ENCODE measurements around the gene RBM38.
A peak's percentile ranks its signal among the peaks of the same experiment; 100 is the strongest.

The RBM38 gene

GRCh38 chr20:57436223-57436545 lies 45.0 kb downstream of the RBM38 start:
- no peak for DNase-seq

- DNase-seq = no peak
Observed at GRCh38 chr20:57437267-57437666, 46.1 kb downstream of the RBM38 start.

DNA sequence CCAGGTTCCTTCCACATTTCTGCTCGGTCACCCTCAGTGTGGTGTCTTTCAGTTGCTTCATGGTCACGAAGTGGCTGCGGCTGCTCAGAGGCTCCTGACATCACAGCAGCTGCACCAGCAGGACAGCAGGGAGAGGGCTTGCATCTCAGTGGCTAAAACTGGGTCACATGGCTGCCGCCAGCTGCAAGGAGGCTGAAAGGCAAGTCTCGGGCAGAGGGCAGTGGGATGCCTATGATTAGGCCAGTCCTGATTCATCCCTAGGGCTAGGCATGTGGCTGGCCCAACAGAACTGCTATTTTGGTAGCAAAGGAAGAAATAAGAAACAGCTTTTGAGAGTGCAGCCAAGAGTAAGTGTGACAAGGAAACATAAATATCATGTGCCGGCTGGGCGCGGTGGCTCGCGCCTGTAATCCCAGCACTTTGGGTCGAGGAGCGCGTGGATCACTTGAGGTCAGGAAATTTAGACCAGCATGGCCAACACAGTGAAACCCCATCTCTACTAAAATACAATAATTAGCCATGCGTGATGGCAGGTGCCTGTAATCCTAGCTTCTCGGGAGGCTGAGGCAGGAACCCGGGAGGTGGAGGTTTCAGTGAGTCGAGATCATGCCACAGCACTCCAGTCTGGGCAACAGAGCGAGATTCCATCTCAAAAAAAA lies 46.6 kb downstream of the RBM38 start:
- DNase-seq = no peak

GRCh38 chr20:57438552-57438951 lies 47.4 kb downstream of the RBM38 start:
- DNase-seq = no peak

GRCh38 chr20:57439432-57439831 lies 48.2 kb downstream of the RBM38 start:
- peak in 10 of 14 donors; percentile 5 to 82 (median 54) for DNase-seq

DNA sequence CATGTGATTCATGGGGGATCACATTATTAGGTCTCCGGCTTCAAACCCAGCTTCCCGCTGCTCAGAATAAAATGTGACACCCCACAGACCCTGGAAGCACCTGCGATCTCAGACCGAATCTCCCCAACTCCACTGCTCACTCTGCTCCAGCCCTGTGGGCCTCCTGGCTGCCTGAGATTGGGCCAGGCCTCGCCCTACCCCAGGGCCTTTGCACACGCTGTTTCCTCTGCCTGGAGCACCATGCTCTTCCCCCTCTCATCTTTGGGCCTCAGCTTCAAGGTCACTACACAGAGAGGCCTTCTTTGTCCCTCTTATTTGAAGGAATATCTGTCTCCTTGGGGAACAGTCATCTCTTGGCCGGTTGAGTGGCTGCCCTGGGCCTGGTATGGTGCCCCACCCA lies 48.8 kb downstream of the RBM38 start:
- DNase-seq = no peak

- peak in 13 of 14 donors; percentile 41 to 92 (median 81) for DNase-seq
Observed at GRCh38 chr20:57440678-57441509, 49.7 kb downstream of the RBM38 start.

DNA sequence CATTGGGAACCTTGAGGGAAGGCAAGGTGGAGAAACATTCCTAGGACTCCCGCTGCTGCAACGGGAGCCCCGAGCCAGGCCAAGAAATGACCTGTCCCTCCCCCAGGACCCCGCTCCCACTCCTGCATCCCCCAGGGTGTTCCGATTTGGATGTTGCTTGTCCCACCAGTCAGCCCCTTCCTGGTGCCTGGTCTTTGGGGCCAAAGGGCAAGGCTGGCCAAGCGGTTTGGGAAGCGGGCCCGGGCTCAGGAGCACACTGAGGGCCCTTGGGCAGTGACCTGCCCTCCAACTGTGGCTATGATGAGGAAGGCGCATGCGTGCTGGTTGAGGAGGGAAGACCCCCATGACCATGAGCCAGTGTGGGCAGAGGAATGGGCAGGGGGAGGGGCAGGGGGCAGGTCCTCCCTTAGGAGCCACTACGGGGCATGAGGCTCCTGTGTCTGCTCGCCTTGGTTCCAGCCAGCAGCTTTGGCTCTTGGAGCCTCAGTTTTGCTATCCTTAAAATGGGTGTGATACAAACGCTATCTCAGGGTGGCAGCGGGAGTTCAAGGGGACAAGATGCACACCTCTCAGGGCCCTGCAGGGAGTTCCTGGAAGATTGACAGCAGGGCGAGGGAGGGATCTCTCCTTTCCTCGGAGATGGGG lies 50.4 kb downstream of the RBM38 start:
- no peak for DNase-seq

GRCh38 chr20:57442158-57442887 lies 51.1 kb downstream of the RBM38 start:
- DNase-seq = no peak

DNA sequence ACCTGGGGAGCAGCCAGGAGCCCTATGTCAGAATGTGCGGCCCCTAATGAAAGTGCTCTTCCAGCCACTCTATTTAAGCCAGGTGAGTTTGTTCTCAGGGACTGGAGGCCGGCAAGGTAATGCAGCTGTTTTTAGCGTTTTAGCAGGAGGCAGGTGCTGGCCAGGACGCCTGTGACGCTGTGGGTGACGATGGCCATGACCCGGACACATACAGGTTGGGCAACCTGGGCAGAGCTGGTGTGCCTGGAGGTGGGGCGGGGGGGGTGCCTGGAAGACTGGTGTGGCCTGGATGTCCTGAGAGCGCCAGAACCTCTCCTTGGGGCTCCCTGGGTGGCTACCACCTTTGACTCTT lies 51.7 kb downstream of the RBM38 start:
- no peak for DNase-seq

DNA sequence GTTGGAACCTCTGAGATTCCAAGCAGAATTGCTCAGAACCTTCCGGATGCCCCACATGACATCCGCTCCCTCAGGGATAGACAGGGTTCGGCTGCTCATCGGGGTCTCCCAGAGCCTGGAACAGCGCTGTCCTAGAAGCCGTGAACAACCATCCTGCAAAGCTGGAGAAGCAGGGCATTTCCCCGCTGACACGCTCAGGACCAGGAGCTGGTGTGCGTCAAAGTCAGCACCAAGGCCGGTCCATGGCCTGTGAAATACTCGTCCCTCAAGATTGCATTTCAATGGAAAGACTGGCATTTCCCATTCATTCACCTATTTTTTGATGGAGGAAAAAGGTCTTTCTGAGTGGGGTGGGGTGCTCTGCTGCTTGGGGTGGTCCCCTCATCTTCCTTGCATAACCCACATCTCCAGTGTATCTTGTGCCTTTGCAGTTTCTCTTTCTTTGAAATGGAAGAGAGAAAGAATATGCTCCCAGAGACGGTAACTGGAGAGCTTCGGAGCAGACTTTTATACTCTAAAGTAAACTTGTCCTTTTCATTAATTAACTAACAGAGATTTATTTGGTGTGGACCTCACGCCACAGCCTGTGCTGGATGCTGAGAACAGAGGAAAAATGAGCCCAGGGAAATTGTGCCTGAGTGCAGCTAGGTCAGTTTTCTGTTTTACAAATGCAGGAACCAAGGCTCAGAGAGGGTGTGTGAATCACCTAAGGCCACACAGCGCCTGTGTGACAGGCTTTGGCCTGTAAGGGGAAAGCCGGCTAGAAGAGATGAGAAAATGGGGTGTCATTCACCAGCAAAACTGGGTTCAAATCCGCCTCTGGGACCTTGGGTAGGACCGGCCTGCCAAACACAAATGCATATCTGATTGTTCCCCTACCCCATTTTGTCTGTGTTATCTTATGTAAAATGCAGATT lies 52.4 kb downstream of the RBM38 start:
- no peak for DNase-seq

- no peak for DNase-seq
Observed at GRCh38 chr20:57444394-57445048, 53.3 kb downstream of the RBM38 start.

- DNase-seq = no peak
Observed at GRCh38 chr20:57445298-57445697, 54.1 kb downstream of the RBM38 start.

GRCh38 chr20:57445774-57446173 lies 54.6 kb downstream of the RBM38 start:
- DNase-seq = no peak

DNA sequence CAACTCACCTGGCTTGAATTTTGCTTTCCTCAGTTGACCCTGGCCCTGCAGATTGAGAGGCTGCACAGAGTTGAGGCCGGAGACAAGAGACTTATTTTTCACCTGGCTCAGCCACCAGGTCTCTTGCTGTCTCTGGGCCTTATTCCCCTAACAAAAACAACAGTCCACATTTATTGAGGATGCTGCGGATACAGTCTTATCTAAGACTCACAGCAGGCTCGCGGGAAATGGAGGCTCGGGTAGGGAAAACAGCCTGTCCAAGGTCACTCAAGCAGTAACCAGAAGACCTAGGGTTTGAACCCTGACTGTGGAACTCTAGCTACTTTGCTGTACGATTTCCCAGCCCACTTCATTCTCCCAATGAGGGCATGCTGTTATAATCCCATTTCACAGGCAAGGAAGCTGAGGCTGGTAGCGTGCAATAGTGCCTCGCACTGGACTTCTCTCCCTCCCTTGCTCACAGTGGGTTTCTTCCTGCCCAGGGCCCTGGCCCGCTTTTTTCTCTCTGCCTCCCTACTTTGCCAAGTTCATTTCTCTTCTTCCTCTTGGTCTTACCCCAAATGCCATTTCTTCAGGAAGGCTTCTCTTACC lies 57.7 kb downstream of the RBM38 start:
- no peak for DNase-seq

GRCh38 chr20:57449398-57450354 lies 58.5 kb downstream of the RBM38 start:
- DNase-seq = no peak

- peak in 7 of 14 donors; percentile 10 to 58 (median 34) for DNase-seq
Observed at GRCh38 chr20:57450419-57450818, 59.2 kb downstream of the RBM38 start.

DNA sequence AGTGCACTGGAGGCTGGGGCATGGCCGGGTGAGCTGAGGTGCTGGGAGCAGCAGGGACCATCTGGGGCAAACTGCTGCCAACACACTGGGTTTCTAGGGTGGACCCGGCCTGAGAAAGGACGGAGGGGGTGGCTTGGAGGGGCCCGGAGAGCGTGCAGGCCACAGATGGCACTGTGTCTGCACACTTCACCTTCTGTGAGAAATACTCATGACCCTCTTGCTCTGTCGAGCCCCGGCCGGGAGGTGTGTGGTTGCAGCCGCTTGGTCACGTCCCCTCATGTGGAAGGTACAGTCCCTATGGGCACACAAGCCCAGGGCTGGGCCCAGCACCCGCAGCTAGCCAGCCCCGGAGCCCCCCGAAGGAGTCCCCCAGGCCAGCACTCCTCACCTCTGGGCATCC lies 59.7 kb downstream of the RBM38 start:
- no peak for DNase-seq

DNA sequence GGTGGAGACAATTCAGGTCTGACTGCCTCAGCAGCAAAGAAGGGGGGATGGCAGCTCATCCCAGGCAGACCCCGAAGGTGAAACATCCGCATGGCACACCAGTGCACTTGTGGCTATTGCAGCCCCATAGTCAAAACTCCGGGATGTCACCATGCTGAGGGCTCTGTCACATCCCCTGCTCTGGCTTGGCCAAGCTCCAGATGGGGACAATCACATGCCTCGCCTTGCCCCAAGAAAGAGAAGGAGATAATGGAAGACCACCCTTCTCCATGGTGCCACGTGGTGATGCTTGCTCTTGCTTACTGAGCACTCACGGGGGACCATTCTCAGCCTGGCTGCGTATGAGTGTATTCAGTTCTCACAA lies 60.2 kb downstream of the RBM38 start:
- no peak for DNase-seq
